HCT116 (cell line): ENCODE results near the gene KRTAP16-1. TPM values are rescaled to one million over a fixed set of nuclear protein-coding genes. Genes with fewer than 3 reads are reported as not detected.

Experiments used
- ATAC-seq: fragments of 200-7000 bp; cut with Tn5 transposase; 2 replicates; pipeline ENCODE4 v1.9.1; 2020; ENCODE audit warnings: mild to moderate bottlenecking, moderate library complexity
- BruUV-seq: library from RNA; stranded (reverse); fragments of 400-500 nt; replicated peaks from 2 replicates; lab custom pipeline; 2021; lab: Mats Ljungman, UMichigan
- CTCF ChIA-PET: fragments of 300-600 bp; sonication (Branson Sonifier 250); formaldehyde crosslinking; loops from one replicate; lab custom pipeline; 2021; ENCODE audit warnings: antibody characterized with exemption; lab: Charles Lee
- POLR2A ChIA-PET: fragments of 300-600, 350-600 bp; sonication (Branson Sonifier 250); formaldehyde crosslinking; loops from one replicate; lab custom pipeline; 2021; ENCODE audit warnings: antibody characterized with exemption; lab: Charles Lee
- RAD21 ChIA-PET, 2 experiments: fragments of 300-600 bp; sonication (Branson Sonifier 250); formaldehyde crosslinking; loops; one replicate each; lab custom pipeline; 2023; ENCODE audit warnings: low total read pairs in 2 of 2; ENCODE audit not compliant: uncharacterized antibody in 2 of 2, unreplicated experiment in 2 of 2, low non-redundant PET in 1 of 2; lab: Charles Lee
- DNase-seq: peaks from one replicate; pipeline ENCODE4 v3.0.0-alpha.2; 2010; ENCODE audit warnings: low read depth, low spot score
- H2AFZ ChIP-seq: fragments of 200-600 bp; shearing (Covaris generic), sonication (generic); 2 replicates; pipeline ENCODE4 v1.6.1; 2017; ENCODE audit warnings: low read depth, mixed run types, mixed read lengths, antibody characterized with exemption, low read length; ENCODE audit not compliant: poor library complexity, severe bottlenecking
- H3K27ac ChIP-seq: 2 replicates; pipeline ENCODE4 v1.5.1; 2012; ENCODE audit warnings: low read depth, low read length
- H3K27me3 ChIP-seq: fragments of 200-600 bp; sonication (generic); 2 replicates; pipeline ENCODE4 v1.6.1; 2016; ENCODE audit warnings: mixed run types, low read length, mixed read lengths; ENCODE audit not compliant: insufficient read depth
- H3K36me3 ChIP-seq, 2 experiments: fragments of 200-500 bp in 1 of 2; fragments of 200-600 bp in 1 of 2; sonication (Bioruptor generic) in 1 of 2; sonication (generic) in 1 of 2; 2 replicates each; pipeline versions ENCODE4 v1.5.1 to v1.6.1; 2014 to 2016; ENCODE audit warnings: low read length in 2 of 2, inconsistent platforms in 1 of 2, mixed read lengths in 1 of 2, mixed run types in 1 of 2; ENCODE audit not compliant: insufficient read depth in 2 of 2, control insufficient read depth in 1 of 2
- H3K4me1 ChIP-seq, 2 experiments: fragments of 200-600 bp in 1 of 2; sonication (generic) in 1 of 2; 2 replicates each; pipeline versions ENCODE4 v1.5.1 to v1.6.1; 2012 to 2017; ENCODE audit warnings: low read length in 2 of 2, inconsistent platforms in 1 of 2, mild to moderate bottlenecking in 1 of 2, mixed read lengths in 1 of 2, mixed run types in 1 of 2, moderate library complexity in 1 of 2; ENCODE audit not compliant: insufficient read depth in 2 of 2, control insufficient read depth in 1 of 2
- H3K4me2 ChIP-seq: fragments of 200-600 bp; sonication (generic); 2 replicates; pipeline ENCODE4 v1.6.1; 2017; ENCODE audit warnings: mixed run types, low read length, mixed read lengths
- H3K4me3 ChIP-seq, 2 experiments: fragments of 200-600 bp in 1 of 2; sonication (generic) in 1 of 2; replicated peaks in 1 of 2; 2 replicates each; pipeline ENCODE4 v1.5.1; 2011 to 2016; ENCODE audit warnings: low read length in 2 of 2, control low read depth in 1 of 2, low read depth in 1 of 2, mild to moderate bottlenecking in 1 of 2, mixed read lengths in 1 of 2, mixed run types in 1 of 2
- H3K79me2 ChIP-seq: fragments of 200-600 bp; sonication (generic); 2 replicates; pipeline ENCODE4 v1.6.1; 2017; ENCODE audit warnings: mild to moderate bottlenecking, mixed run types, low read length, moderate library complexity, mixed read lengths; ENCODE audit not compliant: insufficient read depth
- H3K9ac ChIP-seq: fragments of 200-600 bp; sonication (generic); 2 replicates; pipeline ENCODE4 v1.6.1; 2016; ENCODE audit warnings: low read length, mixed read lengths
- H3K9me2 ChIP-seq: fragments of 200-600 bp; sonication (generic), shearing (Covaris generic); 2 replicates; pipeline ENCODE4 v1.6.1; 2017; ENCODE audit warnings: mixed run types, mild to moderate bottlenecking, moderate library complexity; ENCODE audit not compliant: insufficient read depth
- H3K9me3 ChIP-seq, 2 experiments: fragments of 200-500 bp in 1 of 2; fragments of 200-600 bp in 1 of 2; sonication (Bioruptor generic) in 1 of 2; sonication (generic) in 1 of 2; 2 replicates each; pipeline ENCODE4 v1.6.1; 2014 to 2017; ENCODE audit warnings: low read length in 2 of 2, mixed read lengths in 2 of 2, inconsistent platforms in 1 of 2, low read depth in 1 of 2, mild to moderate bottlenecking in 1 of 2, mixed run types in 1 of 2, moderate library complexity in 1 of 2; ENCODE audit not compliant: control insufficient read depth in 1 of 2, insufficient read depth in 1 of 2
- H4K20me1 ChIP-seq: fragments of 200-600 bp; sonication (generic), shearing (Covaris generic); 2 replicates; pipeline ENCODE4 v1.6.1; 2017; ENCODE audit warnings: mixed run types, mild to moderate bottlenecking, moderate library complexity; ENCODE audit not compliant: insufficient read depth
- ATF3 ChIP-seq: IDR thresholded peaks from 2 replicates; pipeline ENCODE4 v1.6.1; 2012
- CEBPB ChIP-seq: IDR thresholded peaks from 2 replicates; pipeline ENCODE4 v1.6.1; 2012; ENCODE audit warnings: low read depth
- CTCF ChIP-seq, 3 experiments: fragments of 200-600 bp in 1 of 3; sonication (generic) in 1 of 3; IDR thresholded peaks in 2 of 3; conservative IDR thresholded peaks in 1 of 3; 2 replicates each; pipeline ENCODE4 v1.5.1; 2012 to 2017; ENCODE audit warnings: low read depth in 2 of 3, low read length in 2 of 3, antibody characterized with exemption in 1 of 3, borderline replicate concordance in 1 of 3, control low read depth in 1 of 3, mild to moderate bottlenecking in 1 of 3, mixed read lengths in 1 of 3, mixed run types in 1 of 3, moderate library complexity in 1 of 3; ENCODE audit not compliant: insufficient read depth in 1 of 3
- EGR1 ChIP-seq: IDR thresholded peaks from 2 replicates; pipeline ENCODE4 v1.6.1; 2012; ENCODE audit warnings: low read depth
- FOSL1 ChIP-seq: IDR thresholded peaks from 2 replicates; pipeline ENCODE4 v1.6.1; 2012; ENCODE audit warnings: low read depth
- JUND ChIP-seq: IDR thresholded peaks from 2 replicates; pipeline ENCODE4 v1.6.1; 2012
- SIN3A ChIP-seq: IDR thresholded peaks from 2 replicates; pipeline ENCODE4 v1.6.1; 2012; ENCODE audit warnings: low read depth
- SP1 ChIP-seq: IDR thresholded peaks from 2 replicates; pipeline ENCODE4 v1.6.1; 2012; ENCODE audit warnings: low read depth
- SRF ChIP-seq: IDR thresholded peaks from 2 replicates; pipeline ENCODE4 v1.6.1; 2012; ENCODE audit warnings: low read depth
- YY1 ChIP-seq: IDR thresholded peaks from 2 replicates; pipeline ENCODE4 v1.6.1; 2011; ENCODE audit warnings: low read length, low read depth, moderate library complexity, mild to moderate bottlenecking; ENCODE audit not compliant: insufficient replicate concordance; ENCODE audit errors: extremely low read depth
- ZBTB33 ChIP-seq: IDR thresholded peaks from 2 replicates; pipeline ENCODE4 v1.6.1; 2011; ENCODE audit warnings: mild to moderate bottlenecking, low read length, moderate library complexity; ENCODE audit not compliant: insufficient replicate concordance; ENCODE audit errors: extremely low read depth
- ZFX ChIP-seq: fragments of 450-650 bp; IDR thresholded peaks from 2 replicates; pipeline ENCODE4 v1.6.1; 2017
- ZNF274 ChIP-seq: fragments of 200-500 bp; sonication (Bioruptor generic); IDR thresholded peaks from 2 replicates; pipeline ENCODE4 v1.6.1; 2014; ENCODE audit warnings: mild to moderate bottlenecking, low read depth, low read length, inconsistent platforms
- intact Hi-C: fragments of 100-400 bp; cut with micrococcal nuclease; formaldehyde crosslinking; loops from 2 replicates; pipeline ENCODE4 v1.10.0; 2022
- total RNA-seq: library from RNA; stranded (reverse); gene quantifications from one replicate; pipeline ENCODE4 v1.2.1, GENCODE V29; 2021; ENCODE audit not compliant: unreplicated experiment

The KRTAP16-1 gene
- total RNA-seq, 1 experiment from 2014 or later: not detected

GRCh38 chr17:41258406-41258805 lies 50.7 kb downstream of the KRTAP16-1 start:
- CTCF ChIA-PET: no interaction called here
- H3K9me2 ChIP-seq: no peaks in the 10 kb centered on the region
- TF ChIP-seq ZBTB33: no peak
- TF ChIP-seq CTCF (IDR thresholded peaks at IDR 0.05 in 2 of 3, conservative IDR thresholded peaks at IDR 0.05 in 1 of 3; ENCODE audit: borderline replicate concordance in 1 of 3, insufficient read depth in 1 of 3, low read depth in 2 of 3, low read length in 2 of 3): no peak
- TF ChIP-seq SRF: no peak
- no peak for TF ChIP-seq FOSL1
- TF ChIP-seq ATF3: no peak
- no peak for TF ChIP-seq YY1
- no peak for TF ChIP-seq SP1
- TF ChIP-seq JUND: no peak
- no peak for TF ChIP-seq SIN3A
- TF ChIP-seq ZNF274: no peak
- TF ChIP-seq EGR1: no peak
- TF ChIP-seq CEBPB: no peak
- no peak for TF ChIP-seq ZFX
- TF ChIP-seq, all 23 proteins: peak for 0
- no peaks in the 10 kb centered on the region for H4K20me1 ChIP-seq
- intact Hi-C loops: no loop called here
- ChIA-PET POLR2A (no interaction called here), RAD21 (no interaction called here)
- H2AFZ ChIP-seq: no peak overlapping the region
- no peak overlapping the region for H3K27ac ChIP-seq
- no TSS peak for BruUV-seq
- ATAC-seq (no peak), DNase-seq (no peak)
- H3K36me3 ChIP-seq: no peaks in the 10 kb centered on the region
- no peaks in the 10 kb centered on the region for H3K9me3 ChIP-seq
- no peak overlapping the region for H3K4me3 ChIP-seq
- H3K27me3 ChIP-seq: no peaks in the 10 kb centered on the region
- H3K4me2 ChIP-seq: no peak overlapping the region
- no peaks in the 10 kb centered on the region for H3K4me1 ChIP-seq
- H3K79me2 ChIP-seq: no peaks in the 10 kb centered on the region
- H3K9ac ChIP-seq: no peak overlapping the region

Other genes starting within 250 kb of the KRTAP16-1 start
- 6.3 TPM for gene KRTAP2-3, start 249.2 kb downstream of the KRTAP16-1 start, total RNA-seq
- gene KRTAP2-4, start 243.4 kb downstream of the KRTAP16-1 start, total RNA-seq: 0.76 TPM
- not detected for gene KRTAP4-7, start 225.2 kb downstream of the KRTAP16-1 start, total RNA-seq
- gene KRTAP4-8, start 211.2 kb downstream of the KRTAP16-1 start, total RNA-seq: not detected
- not detected for gene KRTAP4-16, start 207.1 kb downstream of the KRTAP16-1 start, total RNA-seq
- not detected for gene KRTAP4-9, start 203.9 kb downstream of the KRTAP16-1 start, total RNA-seq
- gene KRTAP4-11, start 190.9 kb downstream of the KRTAP16-1 start, total RNA-seq: not detected
- gene KRTAP4-12, start 185.1 kb downstream of the KRTAP16-1 start, total RNA-seq: not detected
- not detected for gene KRTAP4-6, start 168.8 kb downstream of the KRTAP16-1 start, total RNA-seq
- gene KRTAP4-5, start 159.5 kb downstream of the KRTAP16-1 start, total RNA-seq: not detected
- gene KRTAP4-4, start 148.6 kb downstream of the KRTAP16-1 start, total RNA-seq: not detected
- not detected for gene KRTAP4-3, start 141.1 kb downstream of the KRTAP16-1 start, total RNA-seq
- not detected for gene KRTAP4-2, start 131.1 kb downstream of the KRTAP16-1 start, total RNA-seq
- not detected for gene KRTAP4-1, start 124.4 kb downstream of the KRTAP16-1 start, total RNA-seq
- gene KRTAP9-1, start 119.4 kb downstream of the KRTAP16-1 start, total RNA-seq: not detected
- not detected for gene KRTAP9-2, start 82.7 kb downstream of the KRTAP16-1 start, total RNA-seq
- gene KRTAP9-3, start 76.9 kb downstream of the KRTAP16-1 start, total RNA-seq: not detected
- gene KRTAP9-8, start 71.3 kb downstream of the KRTAP16-1 start, total RNA-seq: not detected
- not detected for gene KRTAP9-4, start 59.6 kb downstream of the KRTAP16-1 start, total RNA-seq
- gene KRTAP9-9, start 53.9 kb downstream of the KRTAP16-1 start, total RNA-seq: not detected
- gene KRTAP9-6, start 43.9 kb downstream of the KRTAP16-1 start, total RNA-seq: not detected
- gene KRTAP9-7, start 33.6 kb downstream of the KRTAP16-1 start, total RNA-seq: not detected
- 0.22 TPM for gene KRTAP29-1, start 6.5 kb downstream of the KRTAP16-1 start, total RNA-seq
- not detected for gene KRTAP17-1, start 6.4 kb upstream of the KRTAP16-1 start, total RNA-seq
- gene KRT33A, start 41.5 kb upstream of the KRTAP16-1 start, total RNA-seq: not detected
- gene KRT33B, start 60.5 kb upstream of the KRTAP16-1 start, total RNA-seq: not detected
- not detected for gene KRT34, start 73.0 kb upstream of the KRTAP16-1 start, total RNA-seq
- gene KRT31, start 88.3 kb upstream of the KRTAP16-1 start, total RNA-seq: not detected
- gene KRT37, start 115.3 kb upstream of the KRTAP16-1 start, total RNA-seq: not detected
- not detected for gene KRT38, start 131.7 kb upstream of the KRTAP16-1 start, total RNA-seq
- gene KRT32, start 158.1 kb upstream of the KRTAP16-1 start, total RNA-seq: 0.42 TPM
- gene KRT35, start 171.8 kb upstream of the KRTAP16-1 start, total RNA-seq: not detected
- not detected for gene KRT36, start 180.6 kb upstream of the KRTAP16-1 start, total RNA-seq
- 3.7 TPM for gene KRT13, start 196.3 kb upstream of the KRTAP16-1 start, total RNA-seq
- gene KRT15, start 209.6 kb upstream of the KRTAP16-1 start, total RNA-seq: 37.1 TPM
- gene KRT19, start 219.0 kb upstream of the KRTAP16-1 start, total RNA-seq: 1,248 TPM